Gastrocnemius medialis (tissue), 4 donors: Measurements from ENCODE around the gene KCNA5. TPM values are rescaled to one million over a fixed set of nuclear protein-coding genes. Genes with fewer than 3 reads are reported as not detected.

Experiments used
- ATAC-seq, 2 donors: fragments of 150-250 bp; one replicate each; pipeline ENCODE4 v1.9.1; 2016
- DNase-seq, 2 donors: peaks; one replicate each; pipeline ENCODE4 v3.0.0-alpha.2; 2019
- H3K27ac ChIP-seq, 4 donors: fragments of 200-600 bp; sonication (generic); 1 replicate in 1 of 4; 2 replicates in 3 of 4; pipeline ENCODE4 v1.5.1; 2016 to 2018; ENCODE audit warnings: mild to moderate bottlenecking in 2 of 4, moderate library complexity in 1 of 4
- H3K27me3 ChIP-seq, 3 donors: fragments of 200-600 bp; sonication (generic) in 2 of 3; 1 replicate in 1 of 3; 2 replicates in 2 of 3; pipeline versions ENCODE4 v1.5.1 to v1.6.0; 2016 to 2019; ENCODE audit warnings: mild to moderate bottlenecking in 1 of 3, moderate library complexity in 1 of 3
- H3K36me3 ChIP-seq, 2 donors: fragments of 200-600 bp; sonication (generic) in 1 of 2; one replicate each; pipeline ENCODE4 v1.5.1; 2017 to 2018
- H3K4me1 ChIP-seq, 2 donors: fragments of 200-600 bp; sonication (generic) in 1 of 2; one replicate each; pipeline ENCODE4 v1.5.1; 2016 to 2017; ENCODE audit warnings: mild to moderate bottlenecking in 2 of 2
- H3K4me3 ChIP-seq, 4 donors: fragments of 200-600 bp; sonication (generic) in 3 of 4; 1 replicate in 1 of 4; 2 replicates in 3 of 4; pipeline ENCODE4 v1.5.1; 2016 to 2019; ENCODE audit warnings: mild to moderate bottlenecking in 2 of 4
- H3K9me3 ChIP-seq, 3 donors: fragments of 200-600 bp; sonication (generic) in 2 of 3; 1 replicate in 1 of 3; 2 replicates in 2 of 3; pipeline ENCODE4 v1.5.1; 2016 to 2019
- POLR2A ChIP-seq, 2 donors: fragments of 450-650 bp; IDR thresholded peaks; one replicate each; pipeline ENCODE4 v1.6.1; 2017; ENCODE audit warnings: antibody characterized with exemption in 2 of 2, mild to moderate bottlenecking in 2 of 2, moderate library complexity in 2 of 2
- in situ Hi-C, 4 donors: fragments of 200-750 bp; cut with MboI; loops; one replicate each; pipeline versions ENCODE4 v1.15.0 to v1.8.0; 2017; ENCODE audit warnings: low sequenced_read_pairs in 4 of 4
- intact Hi-C: fragments of 100-400 bp; cut with DNase I; formaldehyde crosslinking; loops from one replicate; pipeline ENCODE4 v1.15.1; 2023; ENCODE audit warnings: low total_unique reads
- total RNA-seq, 4 donors: library from RNA; depleted of rRNA; stranded (reverse); fragments of >200 nt; gene quantifications; one replicate each; pipeline versions ENCODE4 v1.1.0 to v1.2.3, GENCODE V29; 2016
- TF ChIP-seq, protein P1 (sequence below), 5 experiments: fragments of 450-650 bp in 3 of 5; fragments of 200-600 bp in 2 of 5; sonication (generic) in 2 of 5; IDR thresholded peaks in 4 of 5; conservative IDR thresholded peaks in 1 of 5; 1 replicate in 4 of 5; 2 replicates in 1 of 5; pipeline ENCODE4 v1.5.1; 2016 to 2019; ENCODE audit warnings: antibody characterized with exemption in 5 of 5, mild to moderate bottlenecking in 3 of 5, moderate library complexity in 3 of 5

The KCNA5 gene
- total RNA-seq, 4 donors from 2014 or later, result 0.52 to 3.2 (median 0.84) TPM

DNA sequence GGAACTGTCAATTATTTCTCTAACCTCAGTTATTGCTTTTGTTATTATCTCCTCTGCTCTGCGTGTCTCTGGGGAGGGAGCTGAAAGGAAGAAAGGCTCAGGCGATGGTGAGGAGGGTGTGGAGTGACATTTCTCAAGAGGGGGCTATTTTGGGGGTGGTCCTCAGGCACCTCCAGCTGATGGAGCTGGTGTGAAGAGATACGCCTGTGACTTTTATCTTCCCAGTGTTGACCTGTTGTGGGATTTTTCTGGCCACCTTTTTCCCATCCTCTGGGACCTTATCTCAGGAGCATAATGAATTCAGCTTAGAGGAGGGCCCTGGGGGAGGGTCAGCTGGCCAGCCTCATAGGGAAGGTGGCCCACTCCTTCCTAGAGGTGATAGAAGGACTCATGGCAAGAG lies 26.4 kb downstream of the KCNA5 start:
- TF ChIP-seq POLR2A (IDR thresholded peaks at IDR 0.05), result no peak
- TF ChIP-seq, protein P1, sequence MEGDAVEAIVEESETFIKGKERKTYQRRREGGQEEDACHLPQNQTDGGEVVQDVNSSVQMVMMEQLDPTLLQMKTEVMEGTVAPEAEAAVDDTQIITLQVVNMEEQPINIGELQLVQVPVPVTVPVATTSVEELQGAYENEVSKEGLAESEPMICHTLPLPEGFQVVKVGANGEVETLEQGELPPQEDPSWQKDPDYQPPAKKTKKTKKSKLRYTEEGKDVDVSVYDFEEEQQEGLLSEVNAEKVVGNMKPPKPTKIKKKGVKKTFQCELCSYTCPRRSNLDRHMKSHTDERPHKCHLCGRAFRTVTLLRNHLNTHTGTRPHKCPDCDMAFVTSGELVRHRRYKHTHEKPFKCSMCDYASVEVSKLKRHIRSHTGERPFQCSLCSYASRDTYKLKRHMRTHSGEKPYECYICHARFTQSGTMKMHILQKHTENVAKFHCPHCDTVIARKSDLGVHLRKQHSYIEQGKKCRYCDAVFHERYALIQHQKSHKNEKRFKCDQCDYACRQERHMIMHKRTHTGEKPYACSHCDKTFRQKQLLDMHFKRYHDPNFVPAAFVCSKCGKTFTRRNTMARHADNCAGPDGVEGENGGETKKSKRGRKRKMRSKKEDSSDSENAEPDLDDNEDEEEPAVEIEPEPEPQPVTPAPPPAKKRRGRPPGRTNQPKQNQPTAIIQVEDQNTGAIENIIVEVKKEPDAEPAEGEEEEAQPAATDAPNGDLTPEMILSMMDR (IDR thresholded peaks at IDR 0.05 in 4 of 5, conservative IDR thresholded peaks at IDR 0.05 in 1 of 5), result no peak
- Histone ChIP-seq H3K36me3 (no peaks in the 10 kb centered on the region), H3K27ac (no peak overlapping the region), H3K4me3 (no peak overlapping the region), H3K27me3 (no peaks in the 10 kb centered on the region), H3K4me1 (no peaks in the 10 kb centered on the region), H3K9me3 (no peaks in the 10 kb centered on the region)
- ATAC-seq (no peak), DNase-seq (no peak)
- in situ Hi-C loops, result no loop called here
- intact Hi-C loops, result no loop called here

DNA sequence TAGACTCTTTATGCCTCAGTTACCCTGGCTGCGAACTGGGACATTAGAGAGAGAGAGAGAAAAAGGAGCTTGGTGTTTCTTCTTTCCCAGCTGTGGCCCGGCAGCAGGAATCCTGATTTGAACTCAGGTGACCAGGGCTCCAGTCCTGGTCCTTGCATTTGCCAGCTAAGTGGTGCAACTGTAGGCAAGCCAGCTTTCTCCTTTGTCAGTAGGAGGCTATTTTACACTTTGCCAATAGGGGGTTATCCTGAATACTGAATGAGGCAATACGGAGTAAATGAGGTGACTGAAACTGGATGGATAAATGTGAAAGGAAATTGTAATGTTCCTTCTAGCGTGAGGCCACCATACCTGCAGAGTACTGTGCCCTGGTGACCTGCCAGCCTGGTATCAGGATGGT lies 27.8 kb downstream of the KCNA5 start:
- TF ChIP-seq, protein P1 (IDR thresholded peaks at IDR 0.05 in 4 of 5, conservative IDR thresholded peaks at IDR 0.05 in 1 of 5), result no peak
- TF ChIP-seq POLR2A (IDR thresholded peaks at IDR 0.05), result no peak
- Histone ChIP-seq H3K4me1 (no peaks in the 10 kb centered on the region), H3K4me3 (no peak overlapping the region), H3K9me3 (no peaks in the 10 kb centered on the region), H3K27ac (no peak overlapping the region), H3K27me3 (no peaks in the 10 kb centered on the region), H3K36me3 (no peaks in the 10 kb centered on the region)
- in situ Hi-C loops (no loop called here), intact Hi-C loops (no loop called here)
- no peak for DNase-seq
- ATAC-seq, result no peak

DNA sequence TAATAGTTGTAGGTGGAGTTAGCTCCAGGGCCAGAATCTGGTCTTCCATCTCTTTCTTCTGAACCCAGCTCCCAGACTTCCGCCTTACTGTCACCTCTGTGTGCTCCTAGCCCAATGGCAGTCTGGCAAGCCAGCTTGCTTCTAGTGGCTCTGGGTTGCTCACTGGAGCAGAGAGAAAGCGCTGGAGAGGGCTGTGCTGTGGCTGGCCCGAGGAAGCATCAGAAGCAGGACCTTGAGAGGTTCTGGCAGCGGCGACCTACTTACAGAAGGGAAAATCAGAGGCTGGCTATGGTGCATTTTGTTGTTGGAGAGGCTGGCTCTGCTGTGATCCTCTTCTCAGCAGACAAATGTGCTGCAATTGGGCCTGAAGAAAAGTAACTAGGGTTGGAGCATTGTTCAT lies 28.6 kb downstream of the KCNA5 start:
- Histone ChIP-seq H3K4me1 (no peaks in the 10 kb centered on the region), H3K36me3 (no peaks in the 10 kb centered on the region), H3K27ac (no peak overlapping the region), H3K4me3 (no peak overlapping the region), H3K27me3 (no peaks in the 10 kb centered on the region), H3K9me3 (no peaks in the 10 kb centered on the region)
- intact Hi-C loops, result no loop called here
- in situ Hi-C loops, result no loop called here
- TF ChIP-seq, protein P1 (IDR thresholded peaks at IDR 0.05 in 4 of 5, conservative IDR thresholded peaks at IDR 0.05 in 1 of 5), result no peak
- TF ChIP-seq POLR2A (IDR thresholded peaks at IDR 0.05), result no peak
- ATAC-seq, result no peak
- no peak for DNase-seq

DNA sequence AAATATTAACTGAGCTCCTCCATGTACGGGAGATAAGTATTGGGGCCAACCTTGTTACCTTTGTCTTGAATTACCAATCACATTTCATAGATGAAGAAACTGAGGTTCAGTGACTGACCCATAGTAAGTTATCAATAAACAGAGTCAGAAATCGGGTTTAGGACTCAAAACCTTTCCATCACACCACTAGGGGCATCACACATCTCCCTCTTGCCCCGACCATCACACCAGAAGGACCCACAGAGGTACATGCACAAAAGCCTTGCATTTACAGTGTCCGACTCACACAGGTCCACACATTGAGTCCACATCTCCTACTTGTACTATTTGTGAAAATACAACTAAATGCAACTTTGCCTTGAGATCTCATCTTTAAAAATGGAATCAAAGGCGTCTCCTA lies 29.4 kb downstream of the KCNA5 start:
- Histone ChIP-seq H3K4me3 (no peak overlapping the region), H3K4me1 (no peaks in the 10 kb centered on the region), H3K9me3 (no peaks in the 10 kb centered on the region), H3K27me3 (no peaks in the 10 kb centered on the region), H3K36me3 (no peaks in the 10 kb centered on the region), H3K27ac (no peak overlapping the region)
- intact Hi-C loops, result no loop called here
- in situ Hi-C loops, result no loop called here
- TF ChIP-seq POLR2A (IDR thresholded peaks at IDR 0.05), result no peak
- TF ChIP-seq, protein P1 (IDR thresholded peaks at IDR 0.05 in 4 of 5, conservative IDR thresholded peaks at IDR 0.05 in 1 of 5), result no peak
- no peak for DNase-seq
- ATAC-seq, result no peak

DNA sequence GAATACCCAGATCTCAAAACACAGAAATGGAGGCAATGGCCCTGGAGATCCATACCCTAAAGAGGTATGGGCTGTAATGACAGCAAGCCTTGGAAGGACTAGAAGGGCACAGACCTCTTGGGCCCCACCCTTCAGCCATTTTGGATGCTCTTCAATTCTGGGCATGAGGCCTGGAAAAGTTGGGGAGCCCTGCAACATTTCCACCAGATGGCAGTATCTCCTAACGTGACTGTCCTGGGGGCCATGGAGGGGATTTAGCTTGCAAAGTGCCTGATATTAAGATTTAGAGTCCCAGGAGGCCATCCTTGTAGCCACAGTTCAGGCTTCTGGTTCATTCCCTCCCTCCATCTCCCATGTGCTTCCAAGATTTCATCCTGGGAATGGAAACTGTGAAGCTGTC lies 30.2 kb downstream of the KCNA5 start:
- H3K4me1 ChIP-seq, result no peaks in the 10 kb centered on the region
- H3K4me3 ChIP-seq, result no peak overlapping the region
- no peak overlapping the region for H3K27ac ChIP-seq
- no peak for ATAC-seq
- H3K27me3 ChIP-seq, result no peaks in the 10 kb centered on the region
- no peaks in the 10 kb centered on the region for H3K9me3 ChIP-seq
- no peak for DNase-seq
- no peaks in the 10 kb centered on the region for H3K36me3 ChIP-seq
- TF ChIP-seq POLR2A (IDR thresholded peaks at IDR 0.05), result no peak
- TF ChIP-seq, protein P1 (IDR thresholded peaks at IDR 0.05 in 4 of 5, conservative IDR thresholded peaks at IDR 0.05 in 1 of 5), result no peak
- in situ Hi-C loops (no loop called here), intact Hi-C loops (no loop called here)
